Fibroblast of skin of abdomen (primary cell): Measurements from ENCODE around the gene CYTH2.
"Not testable (repeated sequence)": the region's sequence is repeated elsewhere in the genome, so short reads cannot be mapped to it uniquely, and the experiment has no call there.

Source experiments
- DNase-seq: peaks from one replicate; pipeline ENCODE4 v3.0.0-alpha.2; 2013

CYTH2 gene

GRCh38 chr19:48477698-48478338, 8.6 kb downstream of the CYTH2 start:
- DNase-seq, result no peak

- no peak for DNase-seq
These were observed 9.4 kb downstream of the CYTH2 start for GRCh38 chr19:48478339-48479256.

GRCh38 chr19:48479686-48480085, 10.5 kb downstream of the CYTH2 start:
- DNase-seq, result no peak

GRCh38 chr19:48480183-48480557, 11.0 kb downstream of the CYTH2 start:
- peak; percentile 27 for DNase-seq

GRCh38 chr19:48480558-48481500, 11.7 kb downstream of the CYTH2 start:
- peak; percentile 55 for DNase-seq

GRCh38 chr19:48481846-48482639, 12.9 kb downstream of the CYTH2 start:
- DNase-seq, result peak; percentile 34

GRCh38 chr19:48483301-48483700, 14.1 kb downstream of the CYTH2 start:
- DNase-seq, result no peak

- DNase-seq, result no peak
These were observed 15.2 kb downstream of the CYTH2 start for GRCh38 chr19:48484247-48484893.

- DNase-seq, result no peak
These were observed 15.9 kb downstream of the CYTH2 start for GRCh38 chr19:48484931-48485612.

- DNase-seq, result not testable (repeated sequence)
These were observed 17.5 kb downstream of the CYTH2 start for GRCh38 chr19:48486706-48487105.

GRCh38 chr19:48487544-48487943, 18.4 kb downstream of the CYTH2 start:
- DNase-seq, result no peak

GRCh38 chr19:48487948-48488347, 18.8 kb downstream of the CYTH2 start:
- peak; percentile 63 for DNase-seq

- not testable (repeated sequence) for DNase-seq
These were observed 19.3 kb downstream of the CYTH2 start for GRCh38 chr19:48488478-48488877.

GRCh38 chr19:48489608-48490216, 20.5 kb downstream of the CYTH2 start:
- no peak for DNase-seq

GRCh38 chr19:48490981-48491792, 22.0 kb downstream of the CYTH2 start:
- no peak for DNase-seq

GRCh38 chr19:48491793-48492123, 22.6 kb downstream of the CYTH2 start:
- no peak for DNase-seq

- peak; percentile 96 for DNase-seq
These were observed 24.0 kb downstream of the CYTH2 start for GRCh38 chr19:48492925-48493717.

GRCh38 chr19:48493718-48494401, 24.7 kb downstream of the CYTH2 start:
- no peak for DNase-seq
